ENCODE results near the gene COX6B1.
"Not testable (repeated sequence)": the region's sequence is repeated elsewhere in the genome, so short reads cannot be mapped to it uniquely, and the experiment has no call there.

Gene COX6B1

GRCh38 chr19:35648017-35648961 is at the start of gene COX6B1:
TSS of gene COX6B1 (plus strand) at chr19:35648323. CDS start at chr19:35651244, 2,921 bp downstream.
- DNase-seq, result peak; percentile 94 to 99

DNA sequence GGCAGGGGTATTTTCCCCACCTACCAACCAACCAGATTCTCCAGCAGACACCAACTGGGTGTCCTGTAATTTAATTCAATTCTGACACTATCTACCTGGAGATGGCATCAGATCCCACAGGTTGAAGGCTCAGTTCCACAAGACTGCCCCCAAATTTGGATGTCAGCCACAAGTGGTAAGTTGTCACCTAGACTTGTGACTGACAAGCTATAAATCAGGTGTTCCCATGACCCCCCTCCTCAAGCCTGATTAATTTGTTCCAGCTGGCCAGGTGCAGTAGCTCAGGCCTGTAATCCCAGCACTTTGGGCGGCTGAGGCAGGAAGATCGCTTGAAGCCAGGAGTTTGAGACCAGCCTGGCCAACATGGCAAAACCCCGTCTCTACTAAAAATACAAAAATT is 46.2 kb upstream of the COX6B1 start:
- DNase-seq, result no peak

DNA sequence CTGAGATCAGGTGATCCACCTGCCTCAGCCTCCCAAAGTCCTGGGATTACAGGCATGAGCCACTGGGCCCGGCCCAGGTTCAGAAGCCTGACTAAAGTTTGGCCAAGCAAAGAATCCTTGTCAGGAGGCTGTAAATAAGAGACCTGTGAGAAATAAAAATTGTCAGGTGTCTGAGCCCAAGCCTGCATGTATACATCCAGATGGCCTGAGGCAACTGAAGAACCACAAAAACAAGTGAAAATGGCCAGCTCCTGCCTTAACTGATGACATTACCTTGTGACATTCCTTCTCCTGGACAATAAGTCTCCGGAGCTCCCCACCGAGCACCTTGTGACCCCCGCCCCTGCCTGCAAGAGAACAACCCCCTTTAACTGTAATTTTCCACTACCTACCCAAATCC is 43.7 kb upstream of the COX6B1 start:
- DNase-seq, result not testable (repeated sequence)

DNA sequence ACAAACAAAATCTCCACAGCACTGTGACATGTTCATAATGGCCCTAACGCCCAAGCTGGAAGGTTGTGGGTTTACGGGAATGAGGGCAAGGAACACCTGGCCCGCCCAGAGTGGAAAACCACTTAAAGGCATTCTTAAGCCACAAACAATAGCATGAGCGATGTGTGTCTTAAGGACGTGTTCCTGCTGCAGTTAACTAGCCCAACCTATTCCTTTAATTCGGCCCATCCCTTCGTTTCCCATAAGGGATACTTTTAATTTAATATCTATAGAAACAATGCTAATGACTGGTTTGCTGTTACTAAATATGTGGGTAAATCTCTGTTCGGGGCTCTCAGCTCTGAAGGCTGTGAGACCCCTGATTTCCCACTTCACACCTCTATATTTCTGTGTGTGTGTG is 41.0 kb upstream of the COX6B1 start:
- not testable (repeated sequence) for DNase-seq

- no peak for DNase-seq
These were observed 40.5 kb upstream of the COX6B1 start for GRCh38 chr19:35607661-35608060.

DNA sequence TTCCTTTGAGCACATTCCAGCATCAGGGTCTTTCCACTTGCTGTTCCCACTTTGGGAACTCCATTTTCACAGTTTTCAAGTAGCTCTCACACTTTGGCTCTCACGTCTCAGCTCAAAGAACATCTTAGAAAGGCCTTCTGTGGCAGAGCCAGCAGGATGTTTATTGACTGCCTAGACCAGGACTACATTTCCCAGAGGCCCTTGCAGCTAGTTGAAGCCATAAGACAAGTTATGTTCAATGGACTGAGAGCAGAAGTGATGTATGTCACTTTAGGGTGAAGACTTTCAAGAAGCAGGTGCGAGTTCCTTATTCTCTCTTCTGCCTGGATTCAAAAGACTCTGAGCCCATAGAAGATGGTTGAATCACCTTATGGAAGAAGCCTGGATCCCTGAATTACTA is 39.9 kb upstream of the COX6B1 start:
- no peak for DNase-seq

DNA sequence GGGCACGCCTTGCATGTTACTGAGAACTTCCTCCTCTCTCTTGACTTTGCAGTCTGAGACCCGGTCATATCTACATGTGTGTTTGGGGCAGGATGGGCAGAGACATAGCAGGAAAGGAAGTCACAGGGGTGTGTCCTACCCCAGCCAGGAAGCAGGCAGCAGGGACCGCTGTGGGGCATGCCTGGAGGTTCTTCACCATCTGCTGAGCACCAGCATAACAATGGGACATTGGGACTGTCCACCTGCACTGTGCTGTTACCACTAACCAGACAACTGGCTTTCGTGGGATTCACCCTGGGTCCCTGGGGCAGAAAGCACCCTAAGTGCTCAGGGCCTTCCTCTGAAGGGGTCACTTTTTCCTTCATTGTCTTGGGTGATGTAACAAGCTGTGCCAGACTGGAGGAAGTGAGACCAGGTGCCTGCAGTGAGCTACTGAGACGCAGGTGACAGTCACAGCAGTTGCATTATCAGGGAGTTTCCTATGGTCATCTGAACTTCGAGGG is 38.2 kb upstream of the COX6B1 start:
- no peak for DNase-seq

GRCh38 chr19:35612224-35612558 is 35.9 kb upstream of the COX6B1 start:
- DNase-seq, result no peak

- peak; percentile 83 to 98 for DNase-seq
These were observed 35.4 kb upstream of the COX6B1 start, which contains the start of gene HAUS5 for GRCh38 chr19:35612559-35613321. TSS of gene HAUS5 (plus strand) at chr19:35612735. CDS start at chr19:35612795, 60 bp downstream.

DNA sequence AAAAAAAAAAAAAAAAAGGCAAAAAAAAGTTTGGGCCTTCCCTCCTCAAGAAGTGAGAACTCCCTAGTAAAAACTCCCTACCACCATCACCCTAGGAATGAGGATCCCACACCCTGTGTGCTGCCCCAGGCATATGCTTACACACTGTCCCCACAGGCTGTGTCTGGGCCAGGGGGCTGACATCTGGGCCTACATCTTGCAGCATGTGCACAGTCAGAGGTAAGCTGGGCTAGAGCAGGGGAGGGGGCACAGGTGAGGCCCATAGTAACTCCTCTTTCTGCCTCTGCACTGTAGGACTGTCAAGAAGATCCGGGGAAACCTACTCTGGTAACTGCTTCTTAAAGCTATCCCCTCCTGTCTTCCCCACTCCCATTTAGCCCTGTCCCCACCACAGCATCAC is 34.5 kb upstream of the COX6B1 start:
- DNase-seq, result no peak

GRCh38 chr19:35615036-35615435 is 33.1 kb upstream of the COX6B1 start:
- no peak for DNase-seq

- no peak for DNase-seq
These were observed 29.3 kb upstream of the COX6B1 start for GRCh38 chr19:35618857-35619256.

GRCh38 chr19:35619290-35619923 is 28.7 kb upstream of the COX6B1 start:
- no peak for DNase-seq

DNA sequence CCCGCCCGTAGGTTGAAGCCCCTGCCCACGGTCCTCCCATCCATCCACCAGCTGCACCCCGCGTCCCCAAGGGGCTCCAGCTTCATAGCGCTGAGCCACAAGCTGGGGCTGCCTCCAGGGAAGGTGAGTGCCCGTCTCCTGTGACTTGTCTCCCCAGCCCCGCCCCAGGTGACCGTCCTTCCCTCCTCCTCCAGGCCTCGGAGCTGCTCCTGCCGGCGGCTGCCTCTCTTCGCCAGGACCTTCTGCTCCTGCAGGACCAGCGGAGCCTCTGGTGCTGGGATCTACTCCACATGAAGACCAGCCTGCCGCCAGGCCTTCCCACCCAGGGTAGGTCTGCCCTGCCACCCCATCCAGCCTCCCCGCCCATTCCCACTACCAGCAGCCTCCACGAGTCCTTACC is 28.1 kb upstream of the COX6B1 start:
- DNase-seq, result no peak

GRCh38 chr19:35621708-35622107 is 26.4 kb upstream of the COX6B1 start:
- no peak for DNase-seq

DNA sequence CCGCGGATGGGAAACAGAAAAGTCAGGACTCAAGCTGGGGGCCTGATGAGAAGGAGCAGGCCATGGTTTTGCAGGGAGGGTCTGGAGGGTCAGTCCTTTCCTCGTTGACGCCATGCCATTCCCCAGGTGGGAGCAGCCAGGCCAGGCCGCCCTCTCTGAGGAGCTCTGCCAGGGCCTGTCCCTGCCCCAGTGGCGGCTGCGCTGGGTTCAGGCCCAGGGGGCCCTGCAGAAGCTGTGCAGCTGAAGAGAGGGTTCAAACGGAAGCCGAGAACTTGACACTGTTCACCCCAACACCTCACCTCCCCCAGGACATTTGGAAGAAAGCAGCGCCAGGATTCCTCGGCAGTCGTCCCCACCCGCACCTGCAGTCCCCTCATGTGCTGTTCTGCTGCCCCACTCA is 25.4 kb upstream of the COX6B1 start:
- DNase-seq, result no peak

- DNase-seq, result no peak
These were observed 24.7 kb upstream of the COX6B1 start for GRCh38 chr19:35623327-35624010.

DNA sequence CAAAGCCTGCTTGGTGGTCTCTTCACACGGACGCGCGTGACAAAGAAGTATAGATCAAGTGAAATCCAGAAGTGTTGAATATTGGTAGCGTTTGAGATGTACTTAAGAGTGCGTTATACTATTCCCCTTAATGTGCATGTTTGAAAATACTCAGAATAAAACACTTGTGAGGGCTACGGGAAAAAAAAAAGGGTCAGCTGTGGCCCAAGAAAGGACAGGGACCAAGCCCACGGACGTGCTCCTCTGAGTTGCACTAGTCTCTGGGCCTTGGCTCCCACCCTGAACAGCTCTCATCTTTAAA is 19.9 kb upstream of the COX6B1 start:
- no peak for DNase-seq

GRCh38 chr19:35628565-35629331 is 19.4 kb upstream of the COX6B1 start, which contains the start of gene RBM42:
TSS of gene RBM42 (plus strand) at chr19:35629036. CDS start at chr19:35629154, 118 bp downstream.
- DNase-seq, result peak; percentile 96 to 99

DNA sequence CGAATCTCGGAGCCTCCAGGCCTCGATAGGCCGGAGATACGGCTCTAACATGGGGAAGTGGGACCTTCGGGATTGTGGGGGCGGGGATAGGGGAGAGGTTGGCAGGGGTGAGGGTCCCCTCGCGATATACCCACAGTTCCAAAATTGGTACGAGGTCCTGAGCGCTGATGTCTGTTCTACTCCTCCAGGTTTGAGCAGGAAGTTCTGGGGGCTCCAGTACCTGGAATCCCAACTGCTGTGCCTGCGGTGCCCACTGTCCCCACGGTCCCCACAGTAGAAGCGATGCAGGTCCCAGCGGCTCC is 18.8 kb upstream of the COX6B1 start:
- no peak for DNase-seq

GRCh38 chr19:35633727-35634440 is 14.2 kb upstream of the COX6B1 start:
- DNase-seq, result no peak
